HCT116 (cell line): ENCODE results near the gene TGM4.

ENCODE experiments used
- CEBPB ChIP-seq: IDR thresholded peaks from 2 replicates; pipeline ENCODE4 v1.6.1; 2012; ENCODE audit warnings: low read depth
- EZH2phosphoT487 ChIP-seq: fragments of 200-600 bp; IDR thresholded peaks from 2 replicates; pipeline ENCODE4 v1.6.1; 2018; ENCODE audit warnings: antibody characterized with exemption, borderline replicate concordance
- JUND ChIP-seq: IDR thresholded peaks from 2 replicates; pipeline ENCODE4 v1.6.1; 2012
- POLR2A ChIP-seq: IDR thresholded peaks from 2 replicates; pipeline ENCODE4 v1.7.0; 2011; ENCODE audit warnings: borderline replicate concordance; ENCODE audit not compliant: insufficient read depth, insufficient read length; ENCODE audit errors: extremely low read depth
- POLR2AphosphoS5 ChIP-seq: IDR thresholded peaks from 2 replicates; pipeline ENCODE4 v1.6.1; 2011; ENCODE audit warnings: mild to moderate bottlenecking, low read depth, low read length, moderate library complexity
- SRF ChIP-seq: IDR thresholded peaks from 2 replicates; pipeline ENCODE4 v1.6.1; 2012; ENCODE audit warnings: low read depth
- YY1 ChIP-seq: IDR thresholded peaks from 2 replicates; pipeline ENCODE4 v1.6.1; 2011; ENCODE audit warnings: low read length, low read depth, moderate library complexity, mild to moderate bottlenecking; ENCODE audit not compliant: insufficient replicate concordance; ENCODE audit errors: extremely low read depth
- ZNF274 ChIP-seq: fragments of 200-500 bp; sonication (Bioruptor generic); IDR thresholded peaks from 2 replicates; pipeline ENCODE4 v1.6.1; 2014; ENCODE audit warnings: mild to moderate bottlenecking, low read depth, low read length, inconsistent platforms
- TF ChIP-seq, protein P1 (sequence below), 3 experiments: fragments of 200-600 bp in 1 of 3; sonication (generic) in 1 of 3; IDR thresholded peaks in 2 of 3; conservative IDR thresholded peaks in 1 of 3; 2 replicates each; pipeline ENCODE4 v1.5.1; 2012 to 2017; ENCODE audit warnings: low read depth in 2 of 3, low read length in 2 of 3, antibody characterized with exemption in 1 of 3, borderline replicate concordance in 1 of 3, control low read depth in 1 of 3, mild to moderate bottlenecking in 1 of 3, mixed read lengths in 1 of 3, mixed run types in 1 of 3, moderate library complexity in 1 of 3; ENCODE audit not compliant: insufficient read depth in 1 of 3
- TF ChIP-seq, protein P2 (sequence below): IDR thresholded peaks from 2 replicates; pipeline ENCODE4 v1.6.1; 2012
- TF ChIP-seq, protein P3 (sequence below): IDR thresholded peaks from 2 replicates; pipeline ENCODE4 v1.6.1; 2012; ENCODE audit warnings: low read depth
- TF ChIP-seq, protein P4 (sequence below): IDR thresholded peaks from 2 replicates; pipeline ENCODE4 v1.6.1; 2011; ENCODE audit warnings: mild to moderate bottlenecking, low read length, moderate library complexity; ENCODE audit not compliant: insufficient replicate concordance; ENCODE audit errors: extremely low read depth

DNA sequence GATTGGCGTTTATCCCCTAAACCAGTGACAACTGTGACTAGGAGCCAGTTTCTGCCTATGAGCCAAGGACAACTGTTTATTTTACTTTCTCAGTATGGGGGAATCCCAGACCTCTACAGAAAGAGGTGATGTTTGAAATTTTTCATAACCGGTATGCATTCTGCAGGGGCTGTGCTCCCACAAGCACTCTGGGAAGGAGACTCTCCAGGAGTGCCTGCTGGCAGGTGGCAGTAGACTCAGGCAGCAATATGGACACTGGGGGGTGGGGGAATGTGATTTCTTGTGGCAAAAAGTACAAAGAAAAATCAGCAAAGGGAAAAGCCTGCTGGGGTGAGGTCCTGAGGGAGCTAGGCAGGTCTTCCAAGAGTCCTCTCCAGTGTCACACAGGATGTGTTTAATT lies 5.9 kb downstream of the TGM4 start:
- TF ChIP-seq YY1 (no peak), POLR2AphosphoS5 (no peak), POLR2A (no peak), CEBPB (no peak), EZH2phosphoT487 (no peak), JUND (no peak), SRF (no peak), ZNF274 (no peak)
- TF ChIP-seq, protein P1, sequence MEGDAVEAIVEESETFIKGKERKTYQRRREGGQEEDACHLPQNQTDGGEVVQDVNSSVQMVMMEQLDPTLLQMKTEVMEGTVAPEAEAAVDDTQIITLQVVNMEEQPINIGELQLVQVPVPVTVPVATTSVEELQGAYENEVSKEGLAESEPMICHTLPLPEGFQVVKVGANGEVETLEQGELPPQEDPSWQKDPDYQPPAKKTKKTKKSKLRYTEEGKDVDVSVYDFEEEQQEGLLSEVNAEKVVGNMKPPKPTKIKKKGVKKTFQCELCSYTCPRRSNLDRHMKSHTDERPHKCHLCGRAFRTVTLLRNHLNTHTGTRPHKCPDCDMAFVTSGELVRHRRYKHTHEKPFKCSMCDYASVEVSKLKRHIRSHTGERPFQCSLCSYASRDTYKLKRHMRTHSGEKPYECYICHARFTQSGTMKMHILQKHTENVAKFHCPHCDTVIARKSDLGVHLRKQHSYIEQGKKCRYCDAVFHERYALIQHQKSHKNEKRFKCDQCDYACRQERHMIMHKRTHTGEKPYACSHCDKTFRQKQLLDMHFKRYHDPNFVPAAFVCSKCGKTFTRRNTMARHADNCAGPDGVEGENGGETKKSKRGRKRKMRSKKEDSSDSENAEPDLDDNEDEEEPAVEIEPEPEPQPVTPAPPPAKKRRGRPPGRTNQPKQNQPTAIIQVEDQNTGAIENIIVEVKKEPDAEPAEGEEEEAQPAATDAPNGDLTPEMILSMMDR (IDR thresholded peaks at IDR 0.05 in 2 of 3, conservative IDR thresholded peaks at IDR 0.05 in 1 of 3; ENCODE audit: borderline replicate concordance in 1 of 3, insufficient read depth in 1 of 3, low read depth in 2 of 3, low read length in 2 of 3) = no peak
- TF ChIP-seq, protein P2, sequence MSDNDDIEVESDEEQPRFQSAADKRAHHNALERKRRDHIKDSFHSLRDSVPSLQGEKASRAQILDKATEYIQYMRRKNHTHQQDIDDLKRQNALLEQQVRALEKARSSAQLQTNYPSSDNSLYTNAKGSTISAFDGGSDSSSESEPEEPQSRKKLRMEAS = no peak
- TF ChIP-seq, protein P3, sequence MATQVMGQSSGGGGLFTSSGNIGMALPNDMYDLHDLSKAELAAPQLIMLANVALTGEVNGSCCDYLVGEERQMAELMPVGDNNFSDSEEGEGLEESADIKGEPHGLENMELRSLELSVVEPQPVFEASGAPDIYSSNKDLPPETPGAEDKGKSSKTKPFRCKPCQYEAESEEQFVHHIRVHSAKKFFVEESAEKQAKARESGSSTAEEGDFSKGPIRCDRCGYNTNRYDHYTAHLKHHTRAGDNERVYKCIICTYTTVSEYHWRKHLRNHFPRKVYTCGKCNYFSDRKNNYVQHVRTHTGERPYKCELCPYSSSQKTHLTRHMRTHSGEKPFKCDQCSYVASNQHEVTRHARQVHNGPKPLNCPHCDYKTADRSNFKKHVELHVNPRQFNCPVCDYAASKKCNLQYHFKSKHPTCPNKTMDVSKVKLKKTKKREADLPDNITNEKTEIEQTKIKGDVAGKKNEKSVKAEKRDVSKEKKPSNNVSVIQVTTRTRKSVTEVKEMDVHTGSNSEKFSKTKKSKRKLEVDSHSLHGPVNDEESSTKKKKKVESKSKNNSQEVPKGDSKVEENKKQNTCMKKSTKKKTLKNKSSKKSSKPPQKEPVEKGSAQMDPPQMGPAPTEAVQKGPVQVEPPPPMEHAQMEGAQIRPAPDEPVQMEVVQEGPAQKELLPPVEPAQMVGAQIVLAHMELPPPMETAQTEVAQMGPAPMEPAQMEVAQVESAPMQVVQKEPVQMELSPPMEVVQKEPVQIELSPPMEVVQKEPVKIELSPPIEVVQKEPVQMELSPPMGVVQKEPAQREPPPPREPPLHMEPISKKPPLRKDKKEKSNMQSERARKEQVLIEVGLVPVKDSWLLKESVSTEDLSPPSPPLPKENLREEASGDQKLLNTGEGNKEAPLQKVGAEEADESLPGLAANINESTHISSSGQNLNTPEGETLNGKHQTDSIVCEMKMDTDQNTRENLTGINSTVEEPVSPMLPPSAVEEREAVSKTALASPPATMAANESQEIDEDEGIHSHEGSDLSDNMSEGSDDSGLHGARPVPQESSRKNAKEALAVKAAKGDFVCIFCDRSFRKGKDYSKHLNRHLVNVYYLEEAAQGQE = no peak
- TF ChIP-seq, protein P4, sequence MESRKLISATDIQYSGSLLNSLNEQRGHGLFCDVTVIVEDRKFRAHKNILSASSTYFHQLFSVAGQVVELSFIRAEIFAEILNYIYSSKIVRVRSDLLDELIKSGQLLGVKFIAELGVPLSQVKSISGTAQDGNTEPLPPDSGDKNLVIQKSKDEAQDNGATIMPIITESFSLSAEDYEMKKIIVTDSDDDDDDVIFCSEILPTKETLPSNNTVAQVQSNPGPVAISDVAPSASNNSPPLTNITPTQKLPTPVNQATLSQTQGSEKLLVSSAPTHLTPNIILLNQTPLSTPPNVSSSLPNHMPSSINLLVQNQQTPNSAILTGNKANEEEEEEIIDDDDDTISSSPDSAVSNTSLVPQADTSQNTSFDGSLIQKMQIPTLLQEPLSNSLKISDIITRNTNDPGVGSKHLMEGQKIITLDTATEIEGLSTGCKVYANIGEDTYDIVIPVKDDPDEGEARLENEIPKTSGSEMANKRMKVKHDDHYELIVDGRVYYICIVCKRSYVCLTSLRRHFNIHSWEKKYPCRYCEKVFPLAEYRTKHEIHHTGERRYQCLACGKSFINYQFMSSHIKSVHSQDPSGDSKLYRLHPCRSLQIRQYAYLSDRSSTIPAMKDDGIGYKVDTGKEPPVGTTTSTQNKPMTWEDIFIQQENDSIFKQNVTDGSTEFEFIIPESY = no peak
